Suprapubic skin (tissue), 4 donors: Measurements from ENCODE around the gene SCN4B.
"Not testable (repeated sequence)": the region's sequence is repeated elsewhere in the genome, so short reads cannot be mapped to it uniquely, and the experiment has no call there.

ENCODE experiments used
- CTCF ChIP-seq, 2 donors: fragments of 200-600 bp in 1 of 2; fragments of 450-650 bp in 1 of 2; sonication (generic) in 1 of 2; IDR thresholded peaks; one replicate each; pipeline ENCODE4 v1.5.1; 2016 to 2019; ENCODE audit warnings: antibody characterized with exemption in 2 of 2, mild to moderate bottlenecking in 1 of 2, moderate library complexity in 1 of 2
- EP300 ChIP-seq: sonication (generic); formaldehyde crosslinking; IDR thresholded peaks from one replicate; pipeline ENCODE4 v1.6.1; 2017; ENCODE audit warnings: antibody characterized with exemption
- POLR2A ChIP-seq, 2 donors: fragments of 450-650 bp; IDR thresholded peaks; one replicate each; pipeline ENCODE4 v1.6.1; 2017; ENCODE audit warnings: antibody characterized with exemption in 2 of 2, mild to moderate bottlenecking in 2 of 2, moderate library complexity in 2 of 2
- POLR2AphosphoS5 ChIP-seq, 3 donors: sonication (generic); formaldehyde crosslinking; IDR thresholded peaks; one replicate each; pipeline ENCODE4 v1.6.1; 2017; ENCODE audit warnings: antibody characterized with exemption in 3 of 3

GRCh38 chr11:118190942-118191506, 38.4 kb upstream of the SCN4B start:
- TF ChIP-seq POLR2AphosphoS5 (IDR thresholded peaks at IDR 0.05); CTCF (IDR thresholded peaks at IDR 0.05); POLR2A (IDR thresholded peaks at IDR 0.05); EP300: not testable (repeated sequence)
